Endothelial cell of umbilical vein (primary cell): ENCODE results near the gene TOMM7.
A peak's percentile ranks its signal among the peaks of the same experiment; 100 is the strongest.

Source experiments
- EZH2 ChIP-seq: IDR thresholded peaks from 2 replicates; pipeline ENCODE4 v1.6.1; 2012; ENCODE audit warnings: borderline replicate concordance, low read depth, mild to moderate bottlenecking, moderate library complexity, low read length, inconsistent platforms; ENCODE audit not compliant: severe bottlenecking
- FOS ChIP-seq: IDR thresholded peaks from 2 replicates; pipeline ENCODE4 v1.6.1; 2011; ENCODE audit warnings: mild to moderate bottlenecking, low read length, moderate library complexity, borderline replicate concordance; ENCODE audit not compliant: insufficient read depth
- GATA2 ChIP-seq: IDR thresholded peaks from 2 replicates; pipeline ENCODE4 v1.7.0; 2011; ENCODE audit warnings: low read depth, mild to moderate bottlenecking, moderate library complexity, mixed read lengths, low read length; ENCODE audit not compliant: insufficient read length, insufficient read depth
- JUN ChIP-seq: IDR thresholded peaks from 2 replicates; pipeline ENCODE4 v1.6.1; 2011; ENCODE audit warnings: borderline replicate concordance, low read depth; ENCODE audit not compliant: insufficient read length, insufficient read depth
- MYC ChIP-seq: IDR thresholded peaks from one replicate; pipeline ENCODE4 v1.6.1; 2011; ENCODE audit warnings: mild to moderate bottlenecking, low read depth, low read length
- POLR2A ChIP-seq: IDR thresholded peaks from 2 replicates; pipeline ENCODE4 v1.6.1; 2012; ENCODE audit warnings: low read depth, mild to moderate bottlenecking, control low read depth, low read length
- POLR2AphosphoS5 ChIP-seq: IDR thresholded peaks from 2 replicates; pipeline ENCODE4 v1.6.1; 2012; ENCODE audit warnings: low read depth, mild to moderate bottlenecking, control low read depth, low read length, moderate library complexity; ENCODE audit not compliant: insufficient read depth
- TF ChIP-seq, protein P1 (sequence below), 2 donors: IDR thresholded peaks; 1 replicate in 1 of 2; 2 replicates in 1 of 2; pipeline ENCODE4 v1.5.1; 2011; ENCODE audit warnings: low read length in 2 of 2, mild to moderate bottlenecking in 2 of 2, moderate library complexity in 2 of 2, control low read depth in 1 of 2, inconsistent platforms in 1 of 2, low read depth in 1 of 2; ENCODE audit not compliant: insufficient read depth in 1 of 2; ENCODE audit errors: extremely low read depth in 1 of 2
- TF ChIP-seq, protein P2 (sequence below): IDR thresholded peaks from 2 replicates; pipeline ENCODE4 v1.6.1; 2011; ENCODE audit not compliant: insufficient read depth, insufficient read length

DNA sequence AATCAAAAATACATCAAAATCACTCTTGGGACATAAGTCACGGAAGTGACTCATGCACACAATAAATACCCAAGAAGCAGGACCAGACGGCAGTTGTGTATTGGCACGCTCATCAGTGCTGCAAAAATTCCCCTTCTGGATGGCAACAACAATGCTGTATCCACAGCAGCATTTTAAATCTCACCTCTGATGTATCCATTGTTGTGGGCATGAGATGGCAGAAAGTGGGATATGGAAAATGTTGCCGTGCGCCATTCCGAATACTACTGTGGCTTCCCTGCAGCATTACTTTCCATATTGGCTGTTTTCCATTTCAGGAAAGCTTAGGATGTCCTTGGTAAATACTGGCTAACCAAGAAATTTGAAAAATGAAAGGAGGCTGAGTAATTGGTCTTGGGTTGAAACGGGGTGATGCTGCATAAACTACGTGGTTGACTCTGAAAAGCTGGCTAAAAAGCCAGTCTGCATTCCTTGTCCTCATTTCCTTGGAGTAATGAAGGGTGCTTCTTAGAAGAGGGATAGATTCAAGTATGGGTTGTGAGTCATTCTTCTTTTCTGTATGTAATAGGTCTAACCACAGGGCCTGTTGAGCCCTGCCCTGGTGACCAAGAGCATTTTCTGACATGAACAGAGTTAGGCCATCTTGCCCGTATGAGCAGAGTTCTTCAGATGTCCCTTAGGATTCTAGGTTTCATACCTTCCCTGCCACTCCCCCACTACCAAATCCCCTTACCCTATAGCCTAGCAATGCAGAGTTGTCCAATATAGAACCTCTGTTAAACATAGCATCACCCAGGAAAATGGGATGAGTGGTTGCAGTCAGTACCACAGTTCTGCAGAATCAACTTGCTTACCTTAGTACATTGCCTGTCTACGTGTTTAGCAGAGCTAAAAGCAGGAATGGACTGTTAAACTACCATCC is 36.3 kb upstream of the TOMM7 start:
- TF ChIP-seq EZH2 (no peak), POLR2A (peak; percentile 65), FOS (no peak), POLR2AphosphoS5 (peak; percentile 54), MYC (no peak), JUN (peak; percentile 62), GATA2 (no peak)
- TF ChIP-seq, protein P1, sequence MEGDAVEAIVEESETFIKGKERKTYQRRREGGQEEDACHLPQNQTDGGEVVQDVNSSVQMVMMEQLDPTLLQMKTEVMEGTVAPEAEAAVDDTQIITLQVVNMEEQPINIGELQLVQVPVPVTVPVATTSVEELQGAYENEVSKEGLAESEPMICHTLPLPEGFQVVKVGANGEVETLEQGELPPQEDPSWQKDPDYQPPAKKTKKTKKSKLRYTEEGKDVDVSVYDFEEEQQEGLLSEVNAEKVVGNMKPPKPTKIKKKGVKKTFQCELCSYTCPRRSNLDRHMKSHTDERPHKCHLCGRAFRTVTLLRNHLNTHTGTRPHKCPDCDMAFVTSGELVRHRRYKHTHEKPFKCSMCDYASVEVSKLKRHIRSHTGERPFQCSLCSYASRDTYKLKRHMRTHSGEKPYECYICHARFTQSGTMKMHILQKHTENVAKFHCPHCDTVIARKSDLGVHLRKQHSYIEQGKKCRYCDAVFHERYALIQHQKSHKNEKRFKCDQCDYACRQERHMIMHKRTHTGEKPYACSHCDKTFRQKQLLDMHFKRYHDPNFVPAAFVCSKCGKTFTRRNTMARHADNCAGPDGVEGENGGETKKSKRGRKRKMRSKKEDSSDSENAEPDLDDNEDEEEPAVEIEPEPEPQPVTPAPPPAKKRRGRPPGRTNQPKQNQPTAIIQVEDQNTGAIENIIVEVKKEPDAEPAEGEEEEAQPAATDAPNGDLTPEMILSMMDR (IDR thresholded peaks at IDR 0.05; ENCODE audit: extremely low read depth in 1 of 2, insufficient read depth in 1 of 2, low read depth in 1 of 2, low read length in 2 of 2), result no peak
- TF ChIP-seq, protein P2, sequence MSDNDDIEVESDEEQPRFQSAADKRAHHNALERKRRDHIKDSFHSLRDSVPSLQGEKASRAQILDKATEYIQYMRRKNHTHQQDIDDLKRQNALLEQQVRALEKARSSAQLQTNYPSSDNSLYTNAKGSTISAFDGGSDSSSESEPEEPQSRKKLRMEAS, result no peak
